ENCODE data around the gene LRRC8C.

The LRRC8C gene

GRCh38 chr1:89721351-89721750, 88.4 kb downstream of the LRRC8C start:
- peak overlapping the region; percentile 49 for H3K4me3 Mint-ChIP-seq
- H3K9me3 Mint-ChIP-seq, result peaks cover 4% of the 10 kb centered on the region
- H3K27me3 Mint-ChIP-seq (ENCODE audit: low read depth), result no peaks in the 10 kb centered on the region
- peak; percentile 59 for DNase-seq (ENCODE audit: low spot score)
- peaks cover 88% of the 10 kb centered on the region for H3K4me1 Mint-ChIP-seq (ENCODE audit: low read depth)
- H3K27ac Mint-ChIP-seq, result peak overlapping the region; percentile 97
- peaks cover 55% of the 10 kb centered on the region for H3K36me3 Mint-ChIP-seq (ENCODE audit: low read depth)

- H3K27me3 Mint-ChIP-seq (ENCODE audit: low read depth), result no peaks in the 10 kb centered on the region
- DNase-seq (ENCODE audit: low spot score), result no peak
- H3K36me3 Mint-ChIP-seq (ENCODE audit: low read depth), result peaks cover 49% of the 10 kb centered on the region
- H3K4me1 Mint-ChIP-seq (ENCODE audit: low read depth), result peaks cover 85% of the 10 kb centered on the region
- peaks cover 5% of the 10 kb centered on the region for H3K9me3 Mint-ChIP-seq
- H3K27ac Mint-ChIP-seq, result peak overlapping the region; percentile 86
- peak overlapping the region; percentile 27 for H3K4me3 Mint-ChIP-seq
Measured at GRCh38 chr1:89723144-89723543, 90.2 kb downstream of the LRRC8C start.

GRCh38 chr1:89723863-89724262, 90.9 kb downstream of the LRRC8C start:
- Mint-ChIP-seq H3K27me3 (ENCODE audit: low read depth) (no peaks in the 10 kb centered on the region), H3K4me3 (peak overlapping the region; percentile 55), H3K36me3 (ENCODE audit: low read depth) (peaks cover 51% of the 10 kb centered on the region), H3K9me3 (peaks cover 7% of the 10 kb centered on the region), H3K4me1 (ENCODE audit: low read depth) (peaks cover 87% of the 10 kb centered on the region), H3K27ac (peak overlapping the region; percentile 90)
- DNase-seq (ENCODE audit: low spot score), result no peak

GRCh38 chr1:89724369-89725010, 91.6 kb downstream of the LRRC8C start:
- Mint-ChIP-seq H3K36me3 (ENCODE audit: low read depth) (peaks cover 48% of the 10 kb centered on the region), H3K4me1 (ENCODE audit: low read depth) (peaks cover 85% of the 10 kb centered on the region), H3K4me3 (peak overlapping the region; percentile 55), H3K9me3 (peaks cover 7% of the 10 kb centered on the region), H3K27me3 (ENCODE audit: low read depth) (no peaks in the 10 kb centered on the region), H3K27ac (peak overlapping the region; percentile 90)
- DNase-seq (ENCODE audit: low spot score), result peak; percentile 84

GRCh38 chr1:89725011-89725370, 92.1 kb downstream of the LRRC8C start:
- Mint-ChIP-seq H3K4me1 (ENCODE audit: low read depth) (peaks cover 80% of the 10 kb centered on the region), H3K27ac (peak overlapping the region; percentile 90), H3K4me3 (peak overlapping the region; percentile 55), H3K9me3 (peaks cover 7% of the 10 kb centered on the region), H3K27me3 (ENCODE audit: low read depth) (no peaks in the 10 kb centered on the region), H3K36me3 (ENCODE audit: low read depth) (peaks cover 48% of the 10 kb centered on the region)
- no peak for DNase-seq (ENCODE audit: low spot score)

GRCh38 chr1:89725631-89726030, 92.7 kb downstream of the LRRC8C start:
- Mint-ChIP-seq H3K27me3 (ENCODE audit: low read depth) (no peaks in the 10 kb centered on the region), H3K4me3 (peak overlapping the region; percentile 55), H3K9me3 (peaks cover 7% of the 10 kb centered on the region), H3K27ac (peak overlapping the region; percentile 90), H3K4me1 (ENCODE audit: low read depth) (peaks cover 77% of the 10 kb centered on the region), H3K36me3 (ENCODE audit: low read depth) (peaks cover 48% of the 10 kb centered on the region)
- DNase-seq (ENCODE audit: low spot score), result no peak

GRCh38 chr1:89727517-89728312, 94.8 kb downstream of the LRRC8C start:
- Mint-ChIP-seq H3K4me1 (ENCODE audit: low read depth) (peaks cover 83% of the 10 kb centered on the region), H3K27me3 (ENCODE audit: low read depth) (no peaks in the 10 kb centered on the region), H3K4me3 (peak overlapping the region; percentile 66), H3K9me3 (peaks cover 7% of the 10 kb centered on the region), H3K36me3 (ENCODE audit: low read depth) (peaks cover 48% of the 10 kb centered on the region), H3K27ac (peak overlapping the region; percentile 87)
- no peak for DNase-seq (ENCODE audit: low spot score)

GRCh38 chr1:89728381-89728780, 95.5 kb downstream of the LRRC8C start:
- DNase-seq (ENCODE audit: low spot score), result no peak
- peaks cover 83% of the 10 kb centered on the region for H3K4me1 Mint-ChIP-seq (ENCODE audit: low read depth)
- H3K27ac Mint-ChIP-seq, result peak overlapping the region; percentile 78
- peaks cover 41% of the 10 kb centered on the region for H3K36me3 Mint-ChIP-seq (ENCODE audit: low read depth)
- no peaks in the 10 kb centered on the region for H3K27me3 Mint-ChIP-seq (ENCODE audit: low read depth)
- H3K4me3 Mint-ChIP-seq, result peak overlapping the region; percentile 66
- peaks cover 4% of the 10 kb centered on the region for H3K9me3 Mint-ChIP-seq

- H3K4me1 Mint-ChIP-seq (ENCODE audit: low read depth), result peaks cover 61% of the 10 kb centered on the region
- no peaks in the 10 kb centered on the region for H3K27me3 Mint-ChIP-seq (ENCODE audit: low read depth)
- H3K27ac Mint-ChIP-seq, result peak overlapping the region; percentile 74
- peaks cover 3% of the 10 kb centered on the region for H3K9me3 Mint-ChIP-seq
- no peak for DNase-seq (ENCODE audit: low spot score)
- H3K4me3 Mint-ChIP-seq, result peak overlapping the region; percentile 21
- H3K36me3 Mint-ChIP-seq (ENCODE audit: low read depth), result peaks cover 22% of the 10 kb centered on the region
Measured at GRCh38 chr1:89732206-89732605, 99.3 kb downstream of the LRRC8C start.

GRCh38 chr1:89732643-89733222, 99.8 kb downstream of the LRRC8C start:
- H3K4me3 Mint-ChIP-seq, result peak overlapping the region; percentile 53

GRCh38 chr1:89733748-89734147, 100.8 kb downstream of the LRRC8C start:
- H3K27ac Mint-ChIP-seq, result no peak overlapping the region
- no peaks in the 10 kb centered on the region for H3K9me3 Mint-ChIP-seq
- no peak for DNase-seq (ENCODE audit: low spot score)
- peaks cover 54% of the 10 kb centered on the region for H3K4me1 Mint-ChIP-seq (ENCODE audit: low read depth)
- no peaks in the 10 kb centered on the region for H3K27me3 Mint-ChIP-seq (ENCODE audit: low read depth)
- no peak overlapping the region for H3K4me3 Mint-ChIP-seq
- peaks cover 13% of the 10 kb centered on the region for H3K36me3 Mint-ChIP-seq (ENCODE audit: low read depth)

More at GRCh38 chr1:89732643-89733222, 99.8 kb downstream of the LRRC8C start:
- Mint-ChIP-seq H3K27me3 (ENCODE audit: low read depth) (no peaks in the 10 kb centered on the region), H3K27ac (peak overlapping the region; percentile 74), H3K9me3 (peaks cover 3% of the 10 kb centered on the region), H3K36me3 (ENCODE audit: low read depth) (peaks cover 19% of the 10 kb centered on the region), H3K4me1 (ENCODE audit: low read depth) (peaks cover 58% of the 10 kb centered on the region)
- DNase-seq (ENCODE audit: low spot score), result no peak

- no peak overlapping the region for H3K27ac Mint-ChIP-seq
- H3K4me3 Mint-ChIP-seq, result no peak overlapping the region
- no peaks in the 10 kb centered on the region for H3K27me3 Mint-ChIP-seq (ENCODE audit: low read depth)
Measured at GRCh38 chr1:89734442-89734841, 101.5 kb downstream of the LRRC8C start.

GRCh38 chr1:89735479-89735878, 102.6 kb downstream of the LRRC8C start:
- Mint-ChIP-seq H3K4me1 (ENCODE audit: low read depth) (peaks cover 65% of the 10 kb centered on the region), H3K4me3 (no peak overlapping the region), H3K9me3 (no peaks in the 10 kb centered on the region), H3K27me3 (ENCODE audit: low read depth) (no peaks in the 10 kb centered on the region), H3K36me3 (ENCODE audit: low read depth) (peaks cover 12% of the 10 kb centered on the region), H3K27ac (no peak overlapping the region)
- no peak for DNase-seq (ENCODE audit: low spot score)

More at GRCh38 chr1:89734442-89734841, 101.5 kb downstream of the LRRC8C start:
- H3K36me3 Mint-ChIP-seq (ENCODE audit: low read depth), result peaks cover 11% of the 10 kb centered on the region
- no peaks in the 10 kb centered on the region for H3K9me3 Mint-ChIP-seq
- H3K4me1 Mint-ChIP-seq (ENCODE audit: low read depth), result peaks cover 55% of the 10 kb centered on the region
- no peak for DNase-seq (ENCODE audit: low spot score)

All from T-helper 2 cell treated with Interferon-gamma antibody and Interleukin-4, amounts not matched to agents 5 μg/mL and 100 μg/mL, for 36 hours (primary cell).